Tibial nerve (tissue), 4 donors: ENCODE results near the gene MRPS17.

Experiments used
- EP300 ChIP-seq, 2 donors: sonication (generic); formaldehyde crosslinking; IDR thresholded peaks; one replicate each; pipeline ENCODE4 v1.6.1; 2017; ENCODE audit warnings: antibody characterized with exemption in 2 of 2, mild to moderate bottlenecking in 1 of 2
- POLR2A ChIP-seq, 2 donors: fragments of 450-650 bp; IDR thresholded peaks; one replicate each; pipeline ENCODE4 v1.6.1; 2017; ENCODE audit warnings: antibody characterized with exemption in 2 of 2, mild to moderate bottlenecking in 2 of 2, moderate library complexity in 2 of 2
- TF ChIP-seq, protein P1 (sequence below), 5 experiments: fragments of 200-600 bp in 3 of 5; fragments of 450-650 bp in 2 of 5; sonication (generic) in 3 of 5; IDR thresholded peaks; one replicate each; pipeline ENCODE4 v1.5.1; 2016 to 2019; ENCODE audit warnings: antibody characterized with exemption in 5 of 5, mild to moderate bottlenecking in 3 of 5, moderate library complexity in 2 of 5

DNA sequence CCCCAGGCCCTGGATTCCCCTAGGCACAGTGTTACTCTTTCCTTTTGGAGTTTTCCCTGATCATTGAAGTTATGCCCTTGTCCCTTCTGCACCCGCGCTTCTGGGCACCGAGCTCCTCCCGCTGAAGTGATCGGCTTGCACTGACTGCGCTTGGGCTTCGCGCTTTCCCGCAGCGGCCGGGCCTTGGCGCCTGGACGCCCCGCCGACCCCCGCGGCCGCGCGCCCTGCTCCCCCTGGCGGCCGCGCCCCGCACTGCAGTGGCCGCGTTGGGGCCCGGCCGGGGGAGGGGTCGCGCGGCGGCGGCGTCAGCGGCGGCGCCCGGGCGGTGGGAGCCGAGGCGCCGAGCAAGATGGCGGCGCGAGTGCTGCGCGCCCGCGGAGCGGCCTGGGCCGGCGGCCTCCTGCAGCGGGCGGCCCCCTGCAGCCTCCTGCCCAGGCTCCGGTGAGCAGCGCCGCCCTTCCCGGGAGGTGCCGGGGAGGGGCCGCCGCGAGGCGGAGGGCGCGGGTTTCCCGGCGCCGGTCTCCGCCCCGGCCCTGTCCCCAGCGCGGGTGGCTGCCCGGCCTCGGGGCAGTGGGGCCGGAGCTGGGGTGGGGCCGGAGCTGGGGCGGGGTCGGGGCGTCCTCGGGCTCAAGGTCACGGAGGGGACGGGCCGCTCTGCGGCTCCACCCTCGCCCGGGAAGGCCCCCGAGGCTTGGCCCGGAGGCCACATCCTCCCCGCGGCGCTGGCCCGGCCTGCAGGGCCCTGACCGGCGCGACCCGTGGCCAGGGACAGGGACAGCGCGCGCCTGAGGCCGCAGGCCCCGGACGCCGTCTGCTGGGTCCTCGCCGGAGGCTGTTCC is 12.8 kb downstream of the MRPS17 start, which contains the start of gene NIPSNAP2:
- TF ChIP-seq, protein P1, sequence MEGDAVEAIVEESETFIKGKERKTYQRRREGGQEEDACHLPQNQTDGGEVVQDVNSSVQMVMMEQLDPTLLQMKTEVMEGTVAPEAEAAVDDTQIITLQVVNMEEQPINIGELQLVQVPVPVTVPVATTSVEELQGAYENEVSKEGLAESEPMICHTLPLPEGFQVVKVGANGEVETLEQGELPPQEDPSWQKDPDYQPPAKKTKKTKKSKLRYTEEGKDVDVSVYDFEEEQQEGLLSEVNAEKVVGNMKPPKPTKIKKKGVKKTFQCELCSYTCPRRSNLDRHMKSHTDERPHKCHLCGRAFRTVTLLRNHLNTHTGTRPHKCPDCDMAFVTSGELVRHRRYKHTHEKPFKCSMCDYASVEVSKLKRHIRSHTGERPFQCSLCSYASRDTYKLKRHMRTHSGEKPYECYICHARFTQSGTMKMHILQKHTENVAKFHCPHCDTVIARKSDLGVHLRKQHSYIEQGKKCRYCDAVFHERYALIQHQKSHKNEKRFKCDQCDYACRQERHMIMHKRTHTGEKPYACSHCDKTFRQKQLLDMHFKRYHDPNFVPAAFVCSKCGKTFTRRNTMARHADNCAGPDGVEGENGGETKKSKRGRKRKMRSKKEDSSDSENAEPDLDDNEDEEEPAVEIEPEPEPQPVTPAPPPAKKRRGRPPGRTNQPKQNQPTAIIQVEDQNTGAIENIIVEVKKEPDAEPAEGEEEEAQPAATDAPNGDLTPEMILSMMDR (IDR thresholded peaks at IDR 0.05), result peak; percentile 33 to 97 (median 83)
- peak in 1 of 2 donors; percentile 31 for TF ChIP-seq EP300 (IDR thresholded peaks at IDR 0.05)
- peak; percentile 57 to 59 for TF ChIP-seq POLR2A (IDR thresholded peaks at IDR 0.05)
